ENCODE measurements around the gene NOCT.
"Not testable (repeated sequence)": the region's sequence is repeated elsewhere in the genome, so short reads cannot be mapped to it uniquely, and the experiment has no call there.

Gene NOCT

GRCh38 chr4:139011225-139011950 is 4.2 kb upstream of the NOCT start:
- DNase-seq: no peak

DNA sequence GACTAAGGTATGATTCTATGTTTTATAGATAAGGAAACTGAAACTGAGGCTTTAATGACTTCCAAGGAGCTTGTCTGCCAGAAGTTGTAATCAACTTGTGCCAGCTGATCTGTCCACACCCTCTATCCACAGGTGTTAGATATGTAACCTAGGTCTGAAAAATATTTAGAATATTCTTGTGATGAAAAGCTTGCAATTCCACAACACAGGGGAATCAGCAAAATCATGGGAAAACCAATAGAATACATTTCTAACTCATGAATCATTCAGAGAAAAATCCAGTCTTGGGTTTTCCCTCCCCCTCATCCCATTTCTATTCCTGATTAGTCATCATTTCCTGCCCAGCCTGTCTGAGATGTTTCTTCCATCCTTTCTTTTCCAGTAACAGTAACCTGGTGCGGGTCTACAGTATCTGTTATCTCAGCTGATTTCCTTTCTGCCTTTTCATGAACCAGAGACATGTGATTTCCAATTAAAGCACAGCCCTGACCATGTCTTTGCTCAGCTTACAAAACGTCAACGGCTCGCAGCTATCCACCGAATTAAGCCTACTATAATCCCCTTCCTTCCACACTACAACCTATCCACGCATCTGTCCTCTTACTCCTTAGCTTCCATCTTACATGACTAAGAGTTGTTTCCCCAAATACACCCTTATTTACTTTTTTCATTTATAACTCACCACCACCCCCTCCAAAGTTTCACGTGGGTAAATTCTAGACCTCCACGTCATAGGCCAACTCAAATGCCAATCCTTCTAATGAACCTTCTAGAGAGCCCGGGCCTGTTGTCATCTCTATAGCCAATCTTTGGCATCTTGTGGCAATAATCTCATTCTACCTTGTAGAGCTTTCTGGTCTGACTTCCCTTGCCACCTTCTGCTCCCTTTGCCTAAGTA is 961 bp upstream of the NOCT start:
- DNase-seq: no peak

GRCh38 chr4:139015948-139016471 is 429 bp downstream of the NOCT start:
- peak; percentile 55 for DNase-seq

- DNase-seq: no peak
Measured at GRCh38 chr4:139017861-139018260, 2.3 kb downstream of the NOCT start.

GRCh38 chr4:139018501-139018900 is 2.9 kb downstream of the NOCT start:
- no peak for DNase-seq

DNA sequence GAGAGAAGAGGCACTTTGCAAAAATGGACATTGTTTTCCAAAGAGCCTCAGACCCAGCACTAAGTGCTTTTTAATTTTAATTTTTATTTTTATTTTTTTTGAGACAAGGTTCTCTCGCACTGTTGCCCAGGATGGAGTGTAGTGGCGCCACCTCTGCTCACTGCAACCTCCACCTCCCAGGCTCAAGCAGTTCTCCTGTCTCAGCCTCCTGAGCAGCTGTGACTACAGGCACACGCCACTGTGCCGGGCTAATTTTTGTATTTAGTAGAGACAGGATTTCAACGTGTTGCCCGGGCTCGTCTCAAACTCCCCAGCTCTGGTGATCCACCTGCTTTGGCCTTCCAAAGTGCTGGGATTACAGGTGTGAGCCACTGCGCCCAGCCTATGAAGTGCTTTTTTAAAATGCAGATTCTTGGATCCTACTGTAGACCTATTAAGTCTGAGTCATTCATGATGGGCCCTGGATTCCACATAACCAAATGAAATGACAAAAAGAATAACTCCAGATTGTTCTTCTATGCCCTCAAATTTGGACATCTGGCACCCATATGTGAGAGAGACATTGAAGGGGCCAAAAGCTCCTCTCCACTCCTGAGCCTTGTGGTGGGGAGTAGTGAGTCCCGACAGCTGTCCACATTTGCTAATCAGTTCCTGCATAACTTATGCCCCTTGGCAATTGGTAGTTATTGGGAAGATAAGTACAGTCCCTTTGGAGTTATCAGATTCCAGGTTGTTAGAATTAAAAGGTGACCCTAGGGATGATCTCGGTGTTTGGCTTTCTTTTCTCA is 3.6 kb downstream of the NOCT start:
- DNase-seq: no peak

- DNase-seq: no peak
Measured at GRCh38 chr4:139020384-139020783, 4.8 kb downstream of the NOCT start.

DNA sequence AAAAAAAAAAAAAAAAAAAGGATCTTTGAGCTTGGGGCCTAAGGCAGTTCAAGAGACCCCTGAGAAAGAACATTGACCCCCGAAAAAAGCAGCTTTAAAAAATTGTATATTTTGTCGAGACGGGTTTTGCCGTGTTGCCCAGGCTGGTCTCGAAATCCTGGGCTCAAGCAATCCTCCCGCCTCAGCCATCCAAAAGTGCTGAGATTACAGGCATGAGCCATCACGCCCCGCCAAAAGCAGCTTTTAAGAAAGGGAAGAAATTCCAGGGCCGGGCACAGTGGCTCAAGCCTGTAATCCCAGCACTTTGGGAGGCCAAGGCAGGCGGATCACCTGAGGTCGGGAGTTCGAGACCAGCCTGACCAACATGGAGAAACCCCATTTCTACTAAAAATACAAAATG is 5.5 kb downstream of the NOCT start:
- DNase-seq: not testable (repeated sequence)

DNA sequence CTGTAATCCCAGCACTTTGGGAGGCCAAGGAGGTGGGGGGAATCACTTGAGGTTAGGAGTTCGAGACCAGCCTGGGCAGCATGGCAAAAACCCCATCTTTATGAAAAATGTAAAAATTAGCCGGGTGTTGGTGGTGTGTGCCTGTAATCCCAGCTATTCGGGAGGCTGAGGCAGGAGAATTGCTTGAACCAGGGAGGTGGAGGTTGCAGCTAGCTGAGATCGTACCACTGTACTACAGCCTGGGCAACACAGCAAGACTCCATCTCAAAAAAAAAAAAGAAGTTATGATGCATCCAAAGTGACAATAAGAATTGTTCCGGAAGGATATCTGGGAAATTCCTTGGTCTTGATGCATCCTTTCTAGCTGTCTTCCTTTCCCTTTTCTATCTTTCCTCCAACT is 7.3 kb downstream of the NOCT start:
- no peak for DNase-seq

GRCh38 chr4:139024686-139025085 is 9.1 kb downstream of the NOCT start:
- no peak for DNase-seq

GRCh38 chr4:139025841-139026240 is 10.3 kb downstream of the NOCT start:
- DNase-seq: no peak

DNA sequence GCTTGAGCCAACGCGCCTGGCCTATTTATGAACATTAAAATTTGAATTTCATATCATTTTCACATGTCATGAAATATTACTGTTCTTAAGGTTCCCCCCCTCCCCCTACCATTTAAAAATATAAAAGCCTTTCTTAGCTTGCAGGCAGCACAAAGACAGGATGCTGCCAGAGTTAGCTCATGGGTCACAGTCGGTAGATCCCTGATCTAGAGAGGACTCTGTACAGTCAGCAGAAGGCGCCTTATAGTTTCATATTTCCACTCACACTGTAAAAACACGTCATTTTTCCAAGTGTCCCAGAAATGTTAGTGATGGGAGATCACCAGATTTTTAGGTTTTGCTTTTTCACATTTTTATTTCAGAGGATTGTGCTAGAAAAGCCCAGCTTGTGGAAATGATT is 12.2 kb downstream of the NOCT start:
- no peak for DNase-seq

DNA sequence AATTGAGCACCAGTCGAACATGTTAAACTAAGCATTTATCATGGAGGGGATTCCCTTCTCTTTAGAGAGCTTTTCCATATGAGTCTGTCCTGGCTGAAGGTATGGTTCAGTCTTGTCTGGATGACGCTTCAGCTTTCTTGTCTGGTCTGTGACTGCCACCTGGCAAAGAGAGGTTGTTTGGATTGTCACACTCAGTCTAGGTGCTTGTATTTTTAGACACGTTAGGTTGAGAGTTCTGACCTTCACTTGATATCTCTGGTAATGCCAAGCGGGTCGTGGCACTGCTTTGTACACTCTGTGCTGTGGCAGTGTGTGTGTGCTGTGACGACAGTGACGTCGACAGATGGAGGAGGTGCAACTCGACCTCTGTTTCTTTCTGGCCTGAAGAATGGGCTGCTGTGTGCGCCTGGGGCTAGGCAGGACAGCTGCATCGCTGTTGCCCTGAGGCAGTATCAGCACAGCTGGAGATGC is 12.6 kb downstream of the NOCT start:
- DNase-seq: no peak

DNA sequence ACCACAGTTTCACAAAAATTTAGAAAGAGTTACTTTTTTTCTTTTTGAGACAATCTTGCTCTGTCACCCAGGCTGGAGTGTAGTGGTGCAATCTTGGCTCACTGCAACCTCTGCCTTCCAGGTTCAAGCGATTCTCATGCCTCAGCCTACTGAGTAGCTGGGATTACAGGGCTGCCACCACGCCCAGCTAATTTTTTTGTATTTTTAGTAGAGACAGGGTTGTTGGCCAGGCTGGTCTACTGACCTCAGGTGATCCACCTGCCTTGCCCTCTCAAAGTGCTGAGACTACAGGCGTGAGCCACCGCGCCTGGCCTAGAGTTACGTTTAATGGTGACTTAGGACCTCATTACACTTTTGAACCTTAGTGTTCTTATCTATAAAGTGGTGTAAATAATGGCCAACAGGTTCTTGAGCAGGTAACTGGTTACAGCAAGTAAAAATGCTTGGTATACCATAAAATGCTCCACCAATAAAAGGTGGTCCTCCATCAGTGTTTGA is 14.3 kb downstream of the NOCT start:
- not testable (repeated sequence) for DNase-seq

GRCh38 chr4:139030614-139031235 is 15.1 kb downstream of the NOCT start:
- peak; percentile 74 for DNase-seq

GRCh38 chr4:139035650-139036049 is 20.1 kb downstream of the NOCT start:
- DNase-seq: no peak

- no peak for DNase-seq
Measured at GRCh38 chr4:139036885-139037284, 21.3 kb downstream of the NOCT start.

DNA sequence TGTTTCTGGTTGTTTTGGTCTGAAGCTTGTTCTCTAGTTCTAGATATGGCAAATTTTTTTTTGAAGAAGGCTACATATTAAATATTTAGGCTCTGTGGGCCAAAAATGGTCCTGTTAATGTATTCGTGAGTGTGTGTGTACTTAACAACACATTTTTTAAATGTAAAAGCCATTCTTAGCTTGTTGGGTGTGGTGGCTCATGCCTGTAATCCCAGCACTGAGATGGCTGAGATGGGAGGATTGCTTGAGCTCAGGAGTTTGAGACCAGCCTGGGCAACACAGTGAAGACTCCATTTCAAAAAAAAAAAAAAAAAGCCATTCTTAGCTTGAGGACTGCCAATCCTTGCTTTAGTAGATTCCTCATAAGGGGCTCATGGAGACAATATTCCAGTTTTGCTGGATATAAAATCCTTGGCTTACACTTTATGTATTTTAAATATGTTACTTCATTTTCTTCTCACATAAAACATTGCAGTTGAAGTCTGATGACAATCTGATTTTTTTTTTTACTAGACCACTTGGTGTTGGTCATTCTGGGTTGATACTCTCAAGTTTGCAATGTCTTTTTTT is 23.4 kb downstream of the NOCT start:
- DNase-seq: no peak

- DNase-seq: no peak
Measured at GRCh38 chr4:139042981-139043460, 27.4 kb downstream of the NOCT start.

DNA sequence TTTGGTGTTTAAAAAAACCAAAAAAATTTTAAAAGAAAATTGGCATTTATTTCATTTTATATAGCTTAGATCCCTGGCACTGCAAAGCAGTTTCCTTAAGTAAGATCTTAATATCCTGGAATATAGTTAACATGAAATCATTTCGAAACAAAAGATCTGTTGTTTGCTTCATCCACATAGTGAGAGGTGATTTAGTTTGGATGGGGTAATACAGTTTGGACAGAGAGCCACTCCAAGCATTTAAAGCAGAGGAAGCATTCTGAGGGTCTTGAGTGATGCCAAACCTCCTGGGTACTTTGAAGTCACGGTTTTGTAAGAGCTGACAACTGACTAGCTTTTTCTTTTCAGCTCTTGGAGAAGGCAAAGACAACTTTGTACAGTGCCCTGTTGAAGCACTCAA is 28.7 kb downstream of the NOCT start:
- DNase-seq: no peak

- no peak for DNase-seq
Measured at GRCh38 chr4:139048026-139048425, 32.4 kb downstream of the NOCT start.

DNA sequence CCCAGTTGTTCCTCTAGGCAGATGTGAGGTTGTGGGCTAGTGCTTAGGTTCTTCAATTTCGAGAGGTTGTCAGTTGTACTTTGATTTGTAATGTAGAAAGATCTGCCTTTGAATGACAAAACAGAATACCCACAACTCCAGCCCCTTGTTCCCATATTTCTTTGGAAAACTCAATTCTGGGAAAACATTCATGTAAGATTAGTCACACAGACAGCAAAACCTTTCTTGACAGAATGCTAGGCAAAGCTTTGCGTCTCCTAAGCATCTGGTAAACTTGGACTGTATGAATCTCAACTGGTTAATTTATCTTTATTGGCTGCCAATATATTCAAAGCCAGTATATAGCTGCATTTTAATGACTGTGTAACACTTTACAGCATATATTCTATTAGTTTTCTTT is 34.9 kb downstream of the NOCT start:
- DNase-seq: no peak
